HEK293 (cell line): Measurements from ENCODE around the gene TEDC2.
A peak's percentile ranks its signal among the peaks of the same experiment; 100 is the strongest.

ENCODE experiments used
- CTCF ChIA-PET: fragments of 350-600 bp; formaldehyde crosslinking; extraction: SDS; loops from one replicate; lab custom pipeline; 2021; ENCODE audit warnings: antibody characterized with exemption; lab: Yijun Ruan, JAX
- POLR2A ChIA-PET: fragments of 300-600 bp; formaldehyde crosslinking; extraction: SDS; loops from one replicate; lab custom pipeline; 2020; ENCODE audit warnings: antibody characterized with exemption, inconsistent platforms; lab: Yijun Ruan, JAX
- H3K27ac ChIP-seq: fragments of 200-500 bp; sonication (Bioruptor generic); 2 replicates; pipeline ENCODE4 v1.5.1; 2014; ENCODE audit warnings: low read depth, low read length, control low read depth, inconsistent platforms; ENCODE audit errors: extremely low read depth
- H3K36me3 ChIP-seq, 2 experiments: fragments of 200-500 bp in 1 of 2; sonication (Bioruptor generic) in 1 of 2; 1 replicate in 1 of 2; 2 replicates in 1 of 2; pipeline ENCODE4 v1.5.1; 2014 to 2017; ENCODE audit warnings: inconsistent platforms in 2 of 2, low read length in 2 of 2; ENCODE audit not compliant: control insufficient read depth in 2 of 2, insufficient read depth in 1 of 2
- H3K4me1 ChIP-seq: fragments of 200-500 bp; sonication (Bioruptor generic); 2 replicates; pipeline ENCODE4 v1.5.1; 2014; ENCODE audit warnings: mild to moderate bottlenecking, low read length, inconsistent platforms; ENCODE audit not compliant: control insufficient read depth, insufficient read depth
- H3K4me3 ChIP-seq: 2 replicates; pipeline ENCODE4 v1.5.1; 2011; ENCODE audit warnings: low read depth, mild to moderate bottlenecking, control low read depth, low read length, moderate library complexity
- H3K9me3 ChIP-seq: fragments of 200-500 bp; sonication (Bioruptor generic); 2 replicates; pipeline ENCODE4 v1.5.1; 2014; ENCODE audit warnings: low read depth, low read length, inconsistent platforms; ENCODE audit not compliant: control insufficient read depth, insufficient read depth
- ATF2 ChIP-seq: fragments of 450-650 bp; formaldehyde crosslinking; IDR thresholded peaks from 2 replicates; pipeline ENCODE4 v1.5.1; 2016; ENCODE audit warnings: missing biosample characterization, missing genetic modification characterization, low read depth
- EGR2 ChIP-seq: fragments of 450-650 bp; formaldehyde crosslinking; IDR thresholded peaks from 2 replicates; pipeline ENCODE4 v1.5.1; 2016; ENCODE audit warnings: low read depth, missing biosample characterization, missing genetic modification characterization
- KLF9 ChIP-seq: fragments of 450-650 bp; formaldehyde crosslinking; IDR thresholded peaks from 2 replicates; pipeline ENCODE4 v1.5.1; 2016; ENCODE audit warnings: missing biosample characterization, missing genetic modification characterization, low read depth
- OSR2 ChIP-seq: fragments of 450-650 bp; formaldehyde crosslinking; IDR thresholded peaks from 2 replicates; pipeline ENCODE4 v1.5.1; 2016; ENCODE audit warnings: missing biosample characterization, missing genetic modification characterization
- REST ChIP-seq: fragments of 450-650 bp; formaldehyde crosslinking; IDR thresholded peaks from 2 replicates; pipeline ENCODE4 v1.5.1; 2016; ENCODE audit warnings: missing biosample characterization, missing genetic modification characterization
- SCRT2 ChIP-seq: fragments of 450-650 bp; formaldehyde crosslinking; IDR thresholded peaks from 2 replicates; pipeline ENCODE4 v1.5.1; 2016; ENCODE audit warnings: missing biosample characterization, missing genetic modification characterization
- SP2 ChIP-seq: fragments of 450-650 bp; formaldehyde crosslinking; IDR thresholded peaks from 2 replicates; pipeline ENCODE4 v1.5.1; 2016; ENCODE audit warnings: missing biosample characterization, missing genetic modification characterization
- SP7 ChIP-seq: fragments of 450-650 bp; formaldehyde crosslinking; IDR thresholded peaks from 2 replicates; pipeline ENCODE4 v1.5.1; 2016; ENCODE audit warnings: missing biosample characterization, missing genetic modification characterization
- WT1 ChIP-seq: fragments of 450-650 bp; formaldehyde crosslinking; IDR thresholded peaks from 2 replicates; pipeline ENCODE4 v1.5.1; 2016; ENCODE audit warnings: missing biosample characterization, missing genetic modification characterization
- ZBTB21 ChIP-seq: fragments of 450-650 bp; formaldehyde crosslinking; IDR thresholded peaks from 2 replicates; pipeline ENCODE4 v1.5.1; 2017; ENCODE audit warnings: missing biosample characterization, missing genetic modification characterization
- ZNF114 ChIP-seq: fragments of 450-650 bp; formaldehyde crosslinking; IDR thresholded peaks from 2 replicates; pipeline ENCODE4 v1.5.0; 2017; ENCODE audit warnings: missing biosample characterization, missing genetic modification characterization
- ZNF146 ChIP-seq: fragments of 450-650 bp; formaldehyde crosslinking; IDR thresholded peaks from 2 replicates; pipeline ENCODE4 v1.5.1; 2016; ENCODE audit warnings: missing biosample characterization, missing genetic modification characterization
- ZNF16 ChIP-seq: fragments of 450-650 bp; formaldehyde crosslinking; IDR thresholded peaks from 2 replicates; pipeline ENCODE4 v1.5.1; 2016; ENCODE audit warnings: low read depth, missing biosample characterization, missing genetic modification characterization
- ZNF169 ChIP-seq: fragments of 450-650 bp; formaldehyde crosslinking; IDR thresholded peaks from 2 replicates; pipeline ENCODE4 v1.5.1; 2016; ENCODE audit warnings: missing biosample characterization, missing genetic modification characterization
- ZNF335 ChIP-seq: fragments of 450-650 bp; formaldehyde crosslinking; conservative IDR thresholded peaks from 2 replicates; pipeline ENCODE4 v1.5.1; 2016; ENCODE audit warnings: missing biosample characterization, missing genetic modification characterization
- ZNF423 ChIP-seq: fragments of 450-650 bp; formaldehyde crosslinking; IDR thresholded peaks from 2 replicates; pipeline ENCODE4 v1.5.1; 2016; ENCODE audit warnings: missing biosample characterization, missing genetic modification characterization
- ZNF585B ChIP-seq: fragments of 450-650 bp; formaldehyde crosslinking; IDR thresholded peaks from 2 replicates; pipeline ENCODE4 v1.5.1; 2016; ENCODE audit warnings: missing biosample characterization, missing genetic modification characterization
- ZNF600 ChIP-seq: fragments of 450-650 bp; formaldehyde crosslinking; IDR thresholded peaks from 2 replicates; pipeline ENCODE4 v1.5.1; 2016; ENCODE audit warnings: missing biosample characterization, missing genetic modification characterization
- ZNF664 ChIP-seq: fragments of 450-650 bp; formaldehyde crosslinking; IDR thresholded peaks from 2 replicates; pipeline ENCODE4 v1.5.1; 2016; ENCODE audit warnings: missing biosample characterization, missing genetic modification characterization
- ZNF792 ChIP-seq: fragments of 450-650 bp; formaldehyde crosslinking; IDR thresholded peaks from 2 replicates; pipeline ENCODE4 v1.5.1; 2016; ENCODE audit warnings: missing biosample characterization, missing genetic modification characterization
- ZNF837 ChIP-seq: fragments of 450-650 bp; formaldehyde crosslinking; IDR thresholded peaks from 2 replicates; pipeline ENCODE4 v1.5.1; 2016; ENCODE audit warnings: missing biosample characterization, missing genetic modification characterization
- ZSCAN18 ChIP-seq: fragments of 450-650 bp; formaldehyde crosslinking; IDR thresholded peaks from 2 replicates; pipeline ENCODE4 v1.5.1; 2016; ENCODE audit warnings: missing biosample characterization, missing genetic modification characterization
- ZSCAN23 ChIP-seq: fragments of 450-650 bp; formaldehyde crosslinking; IDR thresholded peaks from 2 replicates; pipeline ENCODE4 v1.5.1; 2016; ENCODE audit warnings: missing biosample characterization, missing genetic modification characterization
- ZSCAN5A ChIP-seq: fragments of 450-650 bp; formaldehyde crosslinking; IDR thresholded peaks from 2 replicates; pipeline ENCODE4 v1.5.1; 2016; ENCODE audit warnings: missing biosample characterization, missing genetic modification characterization

The TEDC2 gene

GRCh38 chr16:2511128-2511800 lies 51.4 kb downstream of the TEDC2 start (continued):
- TF ChIP-seq ZSCAN5A (tag by site-specific recombination) = no peak
- peak; percentile 44 for TF ChIP-seq ATF2 (tag by site-specific recombination)
- no peak for TF ChIP-seq ZNF837
- TF ChIP-seq SCRT2 (tag by site-specific recombination) = peak; percentile 15; the same call in 1 of the 2 replicates
- TF ChIP-seq EGR2 (tag by site-specific recombination) = 0 out of 2 replicates have a peak, but pooled peaks have one; percentile 12
- TF ChIP-seq ZBTB21 (tag by site-specific recombination) = peak; percentile 75
- peak; percentile 71 for TF ChIP-seq KLF9 (tag by site-specific recombination)
- TF ChIP-seq ZNF335 (tag by site-specific recombination) = 0 out of 2 replicates have a peak, but pooled peaks have one; percentile 26
- peak; percentile 66 for TF ChIP-seq WT1 (tag by site-specific recombination)
- peak; percentile 51 for TF ChIP-seq SP2 (tag by site-specific recombination)

- Histone ChIP-seq H3K27ac (no peak overlapping the region), H3K4me3 (no peak overlapping the region), H3K36me3 (peaks cover 0 to 11% of the 10 kb centered on the region in 2 experiments; a peak in 1 of 3 replicates), H3K4me1 (no peaks in the 10 kb centered on the region; the same call in 1 of the 2 replicates), H3K9me3 (no peaks in the 10 kb centered on the region)
- CTCF ChIA-PET = interaction anchor here (0.8 to 5.6 kb wide), 3 partner anchors 11 to 38 kb away, joined by 4 to 27 read pairs (median 4); no protein-coding TSS in a partner anchor
- POLR2A ChIA-PET = no interaction called here
- TF ChIP-seq ZNF600 (tag by site-specific recombination) (peak; percentile 89), ZNF792 (tag by site-specific recombination) (no peak)
Measured at GRCh38 chr16:2511996-2512734, 52.3 kb downstream of the TEDC2 start.

- Histone ChIP-seq H3K36me3 (peaks cover 0 to 17% of the 10 kb centered on the region in 2 experiments; a peak in 1 of 3 replicates), H3K4me3 (no peak overlapping the region), H3K9me3 (no peaks in the 10 kb centered on the region), H3K4me1 (no peaks in the 10 kb centered on the region; the same call in 1 of the 2 replicates), H3K27ac (peak overlapping the region; percentile 98)
- CTCF ChIA-PET = interaction anchor here (0.6 to 5.6 kb wide), 4 partner anchors 11 to 195 kb away, joined by 3 to 27 read pairs (median 4); no protein-coding TSS in a partner anchor
- POLR2A ChIA-PET = interaction anchor here (0.8 to 1.7 kb wide), 2 partner anchors 11 to 263 kb away, joined by 4 to 5 read pairs; no protein-coding TSS in a partner anchor
- no peak for TF ChIP-seq SP7 (tag by site-specific recombination)
- TF ChIP-seq ZSCAN18 (tag by site-specific recombination) = no peak
- TF ChIP-seq ZNF423 (tag by site-specific recombination) = no peak
- no peak for TF ChIP-seq ZNF16 (tag by site-specific recombination)
- no peak for TF ChIP-seq ZNF664 (tag by site-specific recombination)
- no peak for TF ChIP-seq ZNF114 (tag by site-specific recombination)
- TF ChIP-seq ZNF169 (tag by site-specific recombination) = no peak
- TF ChIP-seq ZNF585B (tag by site-specific recombination) = 0 out of 2 replicates have a peak, but pooled peaks have one; percentile 14
- no peak for TF ChIP-seq ZNF146 (tag by site-specific recombination)
- TF ChIP-seq ZSCAN23 (tag by site-specific recombination) = no peak
- no peak for TF ChIP-seq REST (tag by site-specific recombination)
- TF ChIP-seq OSR2 (tag by site-specific recombination) = no peak
Measured at GRCh38 chr16:2512735-2513404, 53.0 kb downstream of the TEDC2 start.
